Posterior vena cava (tissue), 2 donors: ENCODE measurements around the gene GNAZ. TPM values are rescaled to one million over a fixed set of nuclear protein-coding genes. Genes with fewer than 3 reads are reported as not detected.

Source experiments
- DNase-seq: peaks from one replicate; pipeline ENCODE4 v3.0.0-alpha.2; 2020; ENCODE audit warnings: low spot score
- intact Hi-C, 2 donors: fragments of 100-400 bp; cut with DNase I; formaldehyde crosslinking; loops; one replicate each; pipeline versions ENCODE4 v1.14.1 to v1.14.2; 2022 to 2023
- total RNA-seq, 2 donors: library from RNA; stranded (reverse); fragmentation: NEBNext Ultra II Directional; extraction: Animal tissue kit (Norgen Biotek cat#: 25700); gene quantifications; one replicate each; pipeline ENCODE4 v1.2.1, GENCODE V29; 2021
- donor health status: DM: yes; HTN: yes; CAD: no.
- donor health status: DM: yes; HTN: yes; CAD: no.

GNAZ gene
- total RNA-seq, 2 donors from 2014 or later, result 34.3 to 37.0 TPM

DNA sequence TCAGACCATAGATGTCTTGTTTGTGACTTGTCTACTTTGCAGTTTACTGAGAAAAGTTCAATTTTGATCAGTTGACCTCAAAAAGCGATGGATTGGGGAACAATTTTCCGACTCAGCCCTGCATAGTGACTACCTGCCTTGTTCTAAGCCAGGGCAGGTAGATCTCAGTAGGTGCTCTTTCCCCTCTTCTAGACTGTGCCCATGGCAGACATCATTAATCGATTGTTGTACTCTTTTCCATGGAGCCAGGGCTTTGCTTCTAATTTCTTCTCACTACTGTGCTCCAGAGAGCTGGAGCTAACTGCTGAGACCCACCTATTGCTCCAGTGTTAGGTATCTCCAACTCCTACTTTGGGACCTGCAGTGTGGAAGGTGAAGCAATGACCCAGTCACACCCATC is 84.8 kb downstream of the GNAZ start:
- no peak for DNase-seq
- intact Hi-C loops, result no loop called here

- no peak for DNase-seq
- intact Hi-C loops, result no loop called here
Measured at GRCh38 chr22:23155831-23156230, 85.5 kb downstream of the GNAZ start.

GRCh38 chr22:23156286-23156685 is 86.0 kb downstream of the GNAZ start:
- intact Hi-C loops, result no loop called here
- no peak for DNase-seq

GRCh38 chr22:23157560-23158515 is 87.5 kb downstream of the GNAZ start:
- DNase-seq, result no peak
- intact Hi-C loops, result no loop called here

- DNase-seq, result no peak
- intact Hi-C loops, result no loop called here
Measured at GRCh38 chr22:23158516-23159290, 88.4 kb downstream of the GNAZ start.

GRCh38 chr22:23159291-23159630 is 88.9 kb downstream of the GNAZ start:
- intact Hi-C loops, result no loop called here
- DNase-seq, result no peak

GRCh38 chr22:23161029-23161428 is 90.7 kb downstream of the GNAZ start:
- intact Hi-C loops, result no loop called here
- no peak for DNase-seq

DNA sequence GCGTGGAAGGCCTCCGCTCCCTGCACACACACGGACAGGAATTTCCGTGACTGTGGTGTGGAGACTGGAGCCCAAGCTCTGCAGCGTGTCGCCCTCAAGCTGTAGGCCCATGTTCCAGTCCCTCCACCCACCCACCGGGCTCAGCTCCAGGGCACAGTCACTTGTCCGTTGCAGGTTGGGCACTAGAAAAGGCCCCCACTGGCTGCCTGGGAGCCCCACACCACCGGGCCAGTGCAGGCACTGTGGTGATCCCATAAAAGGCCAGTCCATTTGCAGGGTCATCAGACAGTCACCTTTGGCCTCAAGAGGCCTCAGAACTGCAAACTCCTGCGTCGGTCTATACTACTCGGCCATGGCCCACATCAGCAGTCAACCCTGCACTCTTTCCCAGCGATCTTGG is 91.3 kb downstream of the GNAZ start:
- intact Hi-C loops, result no loop called here

DNA sequence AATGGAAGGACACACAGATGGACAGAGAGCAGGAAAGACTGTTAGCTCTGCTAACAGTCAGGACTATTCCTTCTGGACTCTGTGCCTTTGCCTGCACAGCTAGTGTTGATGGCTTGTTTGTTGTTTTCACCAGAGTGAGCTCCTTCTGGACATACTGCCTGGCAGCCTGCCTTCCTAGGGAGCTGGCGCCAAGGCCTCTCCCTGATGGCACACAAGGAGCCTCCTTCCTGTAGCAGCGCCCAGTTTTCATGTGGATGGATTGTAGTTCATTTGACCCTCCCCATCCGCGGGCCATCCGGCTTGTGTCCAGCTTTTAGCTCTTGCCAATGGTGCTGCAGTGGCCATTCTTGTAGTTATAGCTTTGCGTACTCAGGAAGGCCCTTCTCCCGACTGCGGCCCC is 93.3 kb downstream of the GNAZ start:
- intact Hi-C loops, result no loop called here
- no peak for DNase-seq

More for the DNA sequence above, 91.3 kb downstream of the GNAZ start:
- DNase-seq, result no peak

GRCh38 chr22:23164091-23164490 is 93.8 kb downstream of the GNAZ start:
- DNase-seq, result no peak
- intact Hi-C loops, result no loop called here

GRCh38 chr22:23166042-23166831 is 95.9 kb downstream of the GNAZ start:
- intact Hi-C loops, result no loop called here
- DNase-seq, result no peak

DNA sequence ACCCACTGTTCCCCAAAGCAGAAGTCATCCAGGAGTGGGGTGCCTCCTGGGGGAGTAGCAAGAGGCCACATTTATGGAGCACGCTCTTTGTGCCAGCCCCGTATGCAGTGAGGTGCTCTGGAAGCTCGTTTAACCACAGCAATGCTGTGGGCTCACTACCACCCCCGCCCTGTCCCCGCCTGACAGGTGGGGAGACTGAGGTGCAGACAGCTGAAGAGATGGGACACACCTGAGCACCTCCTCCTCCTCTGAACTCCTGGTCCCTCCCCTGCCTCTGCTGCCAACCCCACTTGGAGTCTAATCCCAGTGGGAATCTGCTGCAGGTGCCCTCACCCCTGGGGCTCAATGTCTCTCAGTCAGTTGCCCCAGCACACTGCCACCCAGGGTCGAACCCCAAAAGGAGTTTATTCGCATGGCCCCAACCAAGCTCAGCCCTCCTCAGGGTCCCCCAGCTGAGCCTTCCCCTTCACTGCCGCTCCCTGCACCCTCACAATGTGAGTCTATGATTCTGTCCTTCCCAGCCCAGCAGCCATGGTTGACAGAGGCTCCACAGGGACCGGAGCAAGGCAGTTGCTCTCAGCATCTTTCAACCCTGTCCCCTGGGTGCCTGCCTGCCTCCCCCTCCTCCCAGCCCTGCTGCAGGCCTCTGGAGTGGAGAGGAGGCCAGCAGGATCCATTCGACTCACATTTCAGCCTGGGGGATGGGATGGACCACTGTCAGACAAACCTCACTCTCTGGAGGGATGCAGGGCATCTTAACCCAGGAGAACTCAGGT is 96.7 kb downstream of the GNAZ start:
- intact Hi-C loops, result no loop called here
- no peak for DNase-seq

- intact Hi-C loops, result no loop called here
- no peak for DNase-seq
Measured at GRCh38 chr22:23168391-23169042, 98.2 kb downstream of the GNAZ start.

- intact Hi-C loops, result no loop called here
- no peak for DNase-seq
Measured at GRCh38 chr22:23169043-23169406, 98.7 kb downstream of the GNAZ start.

Other genes starting within 250 kb of the GNAZ start
- 1 to 10 TPM in 1 of 2 donors, under 1 TPM in 1; 0.52 to 1.1 TPM for gene IGLL5, start 182.7 kb upstream of the GNAZ start, total RNA-seq
- gene RSPH14, start 71.5 kb downstream of the GNAZ start, total RNA-seq, result under 1 TPM; 0.32 to 0.57 TPM
- gene RAB36, start 75.0 kb downstream of the GNAZ start, total RNA-seq, result 1 to 10 TPM; 4.2 to 5.1 TPM
- 10 to 100 TPM; 40.3 to 47.4 TPM for gene BCR, start 110.0 kb downstream of the GNAZ start, total RNA-seq